ENCODE data around the gene FKRP.

The FKRP gene

DNA sequence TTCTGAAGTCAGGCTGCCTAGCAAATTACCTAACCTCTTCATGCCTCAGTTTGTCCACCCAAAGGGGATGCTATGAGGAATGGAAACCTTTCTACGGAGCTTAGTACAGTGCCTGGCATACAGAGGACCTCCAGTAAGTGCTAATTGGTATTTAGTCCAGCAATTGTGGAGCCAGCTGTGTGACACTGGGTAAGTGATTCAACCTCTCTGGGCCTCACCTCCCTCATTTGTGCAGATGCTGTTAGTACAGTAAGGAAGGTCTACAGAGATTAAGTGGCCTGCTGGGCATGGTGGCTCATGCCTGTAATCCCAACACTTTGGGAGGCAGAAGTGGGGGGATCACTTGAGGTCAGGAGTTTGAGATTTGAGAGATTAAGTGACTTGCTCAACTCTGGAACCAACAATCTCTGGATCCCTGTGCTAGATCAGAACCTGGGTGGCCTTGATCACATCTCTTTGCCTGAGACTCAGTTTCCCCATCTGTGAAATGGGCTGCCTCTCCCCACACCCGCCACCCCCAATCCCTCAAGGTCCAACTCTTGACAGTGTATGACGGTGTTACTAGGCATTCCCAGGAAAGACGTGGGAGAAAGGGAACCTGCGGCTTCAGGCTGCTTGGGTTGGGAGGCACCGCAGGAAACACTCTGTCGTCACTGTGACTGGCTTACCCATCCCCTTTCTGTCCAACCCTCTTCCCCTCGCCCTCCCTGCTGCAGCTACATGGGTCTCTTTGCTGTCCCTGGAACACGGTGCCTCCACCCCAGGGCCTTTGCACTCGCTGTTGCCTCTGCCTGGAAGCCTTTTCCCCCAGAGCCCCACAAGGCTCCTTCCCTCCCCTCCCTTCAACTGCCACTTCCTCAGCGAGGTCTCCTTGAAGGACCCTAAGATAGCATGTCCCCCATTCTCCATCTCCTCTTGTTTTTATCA, 47.2 kb upstream of the FKRP start:
- H3K36me3 ChIP-seq (replicated peaks; ENCODE audit: insufficient read depth, low read length) = peaks cover 33% of the 10 kb centered on the region

DNA sequence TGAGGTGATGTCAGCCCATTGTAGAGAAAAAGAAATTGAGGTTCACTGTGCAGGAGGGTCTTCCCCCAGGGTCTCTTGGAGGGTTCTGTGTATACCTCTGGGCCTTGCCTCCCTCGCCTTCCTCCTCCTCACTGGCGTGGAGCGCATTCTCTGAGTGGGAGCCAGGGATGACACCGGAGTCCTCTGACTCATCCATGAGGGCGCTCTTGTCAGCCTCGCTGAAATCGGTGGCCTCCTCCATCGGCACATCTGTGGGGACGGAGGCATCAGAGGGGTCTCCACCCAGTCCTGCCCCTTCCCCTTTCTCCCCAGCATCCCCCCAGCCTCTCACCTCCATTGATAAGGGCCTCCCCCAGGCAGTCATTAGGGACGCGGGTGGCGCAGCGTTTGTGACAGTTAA, 45.2 kb upstream of the FKRP start:
- H3F3A ChIP-seq (ENCODE audit: insufficient read depth, low read length) = no peaks in the 10 kb centered on the region
- H2AFZ ChIP-seq (ENCODE audit: low read length) = no peak overlapping the region
- TF ChIP-seq EZH2phosphoT487 (IDR thresholded peaks at IDR 0.05; ENCODE audit: low read length) (no peak), EZH2 (optimal IDR thresholded peaks at IDR 0.05; ENCODE audit: low read depth, low read length) (no peak)
- TF ChIP-seq, protein P1, sequence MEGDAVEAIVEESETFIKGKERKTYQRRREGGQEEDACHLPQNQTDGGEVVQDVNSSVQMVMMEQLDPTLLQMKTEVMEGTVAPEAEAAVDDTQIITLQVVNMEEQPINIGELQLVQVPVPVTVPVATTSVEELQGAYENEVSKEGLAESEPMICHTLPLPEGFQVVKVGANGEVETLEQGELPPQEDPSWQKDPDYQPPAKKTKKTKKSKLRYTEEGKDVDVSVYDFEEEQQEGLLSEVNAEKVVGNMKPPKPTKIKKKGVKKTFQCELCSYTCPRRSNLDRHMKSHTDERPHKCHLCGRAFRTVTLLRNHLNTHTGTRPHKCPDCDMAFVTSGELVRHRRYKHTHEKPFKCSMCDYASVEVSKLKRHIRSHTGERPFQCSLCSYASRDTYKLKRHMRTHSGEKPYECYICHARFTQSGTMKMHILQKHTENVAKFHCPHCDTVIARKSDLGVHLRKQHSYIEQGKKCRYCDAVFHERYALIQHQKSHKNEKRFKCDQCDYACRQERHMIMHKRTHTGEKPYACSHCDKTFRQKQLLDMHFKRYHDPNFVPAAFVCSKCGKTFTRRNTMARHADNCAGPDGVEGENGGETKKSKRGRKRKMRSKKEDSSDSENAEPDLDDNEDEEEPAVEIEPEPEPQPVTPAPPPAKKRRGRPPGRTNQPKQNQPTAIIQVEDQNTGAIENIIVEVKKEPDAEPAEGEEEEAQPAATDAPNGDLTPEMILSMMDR (IDR thresholded peaks at IDR 0.05; ENCODE audit: low read length) = no peak
- no peaks in the 10 kb centered on the region for H3K9me2 ChIP-seq (replicated peaks; ENCODE audit: insufficient read depth, low read length)
- no peak overlapping the region for H3K27ac ChIP-seq (ENCODE audit: low read length)
- no peaks in the 10 kb centered on the region for H3K27me3 ChIP-seq (replicated peaks; ENCODE audit: insufficient read depth, low read length)
- no peaks in the 10 kb centered on the region for H3K9me3 ChIP-seq (replicated peaks; ENCODE audit: insufficient read depth, low read length)
- peaks cover 34% of the 10 kb centered on the region for H3K36me3 ChIP-seq (replicated peaks; ENCODE audit: insufficient read depth, low read length)
- peaks cover 70% of the 10 kb centered on the region for H3K79me2 ChIP-seq (ENCODE audit: low read length)
- DNase-seq = no peak
- no peak overlapping the region for H3K4me2 ChIP-seq (ENCODE audit: low read depth, low read length)
- peaks cover 4% of the 10 kb centered on the region; the same call in 1 of the 2 replicates for H4K20me1 ChIP-seq (ENCODE audit: insufficient read depth, low read length)
- no peaks in the 10 kb centered on the region for H3K4me1 ChIP-seq (ENCODE audit: low read length)
- no peak overlapping the region for H3K9ac ChIP-seq (ENCODE audit: low read length)
- no peak overlapping the region for H3K4me3 ChIP-seq (ENCODE audit: low read length)

More for the DNA sequence above, 47.2 kb upstream of the FKRP start:
- Histone ChIP-seq H3F3A (ENCODE audit: insufficient read depth, low read length) (no peaks in the 10 kb centered on the region), H3K9me2 (replicated peaks; ENCODE audit: insufficient read depth, low read length) (no peaks in the 10 kb centered on the region), H2AFZ (ENCODE audit: low read length) (no peak overlapping the region), H3K4me1 (ENCODE audit: low read length) (no peaks in the 10 kb centered on the region), H3K79me2 (ENCODE audit: low read length) (peaks cover 61% of the 10 kb centered on the region), H3K4me2 (ENCODE audit: low read depth, low read length) (no peak overlapping the region), H3K9ac (ENCODE audit: low read length) (no peak overlapping the region), H3K9me3 (replicated peaks; ENCODE audit: insufficient read depth, low read length) (no peaks in the 10 kb centered on the region), H3K4me3 (ENCODE audit: low read length) (no peak overlapping the region), H4K20me1 (ENCODE audit: insufficient read depth, low read length) (no peaks in the 10 kb centered on the region), H3K27me3 (replicated peaks; ENCODE audit: insufficient read depth, low read length) (no peaks in the 10 kb centered on the region), H3K27ac (ENCODE audit: low read length) (no peak overlapping the region)
- DNase-seq = no peak
- TF ChIP-seq EZH2 (optimal IDR thresholded peaks at IDR 0.05; ENCODE audit: low read depth, low read length) = no peak
- no peak for TF ChIP-seq EZH2phosphoT487 (IDR thresholded peaks at IDR 0.05; ENCODE audit: low read length)
- TF ChIP-seq, protein P1 (IDR thresholded peaks at IDR 0.05; ENCODE audit: low read length) = no peak

DNA sequence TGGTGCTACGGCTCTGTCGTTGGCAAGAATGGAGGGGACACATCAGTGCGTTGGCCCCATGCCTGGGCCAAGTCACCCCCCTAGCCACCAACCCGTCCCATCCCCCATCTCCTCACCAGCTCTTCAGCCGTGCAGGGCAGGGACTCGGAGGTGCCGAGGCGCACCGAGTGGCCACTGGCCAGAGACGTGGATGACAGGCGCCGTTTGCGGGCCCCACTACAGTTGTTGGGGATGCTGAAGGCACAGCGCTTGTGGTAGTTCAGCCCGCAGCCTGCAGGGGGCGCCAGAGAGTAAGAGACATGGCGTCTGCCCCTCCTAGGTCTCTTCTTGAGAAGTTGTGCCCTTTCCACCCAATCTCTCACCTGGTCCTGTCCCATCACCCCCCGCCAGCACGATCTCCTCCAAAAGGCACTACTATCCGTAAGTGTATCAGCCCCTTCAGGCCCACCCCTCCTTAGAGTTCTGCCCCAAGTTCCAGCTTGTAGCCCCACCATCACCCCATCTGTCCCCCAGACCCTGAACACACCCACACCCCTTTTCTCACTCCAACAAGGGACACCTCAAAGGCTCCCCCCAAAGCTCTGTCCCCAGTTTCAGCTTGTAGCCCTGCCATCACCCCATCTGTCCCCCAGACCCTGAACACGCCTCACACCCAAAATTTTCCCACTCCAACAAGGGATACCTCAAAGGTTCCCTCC, 41.3 kb upstream of the FKRP start:
- Histone ChIP-seq H3K4me1 (ENCODE audit: low read length) (no peaks in the 10 kb centered on the region), H2AFZ (ENCODE audit: low read length) (no peak overlapping the region), H3K9me2 (replicated peaks; ENCODE audit: insufficient read depth, low read length) (no peaks in the 10 kb centered on the region), H3K4me3 (ENCODE audit: low read length) (no peak overlapping the region), H4K20me1 (ENCODE audit: insufficient read depth, low read length) (peaks cover 4% of the 10 kb centered on the region; the same call in 1 of the 2 replicates), H3K79me2 (ENCODE audit: low read length) (peaks cover 55% of the 10 kb centered on the region), H3K27me3 (replicated peaks; ENCODE audit: insufficient read depth, low read length) (no peaks in the 10 kb centered on the region), H3K36me3 (replicated peaks; ENCODE audit: insufficient read depth, low read length) (peaks cover 31% of the 10 kb centered on the region), H3K9ac (ENCODE audit: low read length) (no peak overlapping the region), H3K4me2 (ENCODE audit: low read depth, low read length) (no peak overlapping the region), H3F3A (ENCODE audit: insufficient read depth, low read length) (no peaks in the 10 kb centered on the region), H3K27ac (ENCODE audit: low read length) (no peak overlapping the region), H3K9me3 (replicated peaks; ENCODE audit: insufficient read depth, low read length) (no peaks in the 10 kb centered on the region)
- peak; percentile 66 for DNase-seq
- TF ChIP-seq EZH2 (optimal IDR thresholded peaks at IDR 0.05; ENCODE audit: low read depth, low read length) = no peak
- TF ChIP-seq, protein P1 (IDR thresholded peaks at IDR 0.05; ENCODE audit: low read length) = peak; percentile 89

Data from MM.1S (cell line).